ENCODE measurements around the gene ORC5.
"Not testable (repeated sequence)": the region's sequence is repeated elsewhere in the genome, so short reads cannot be mapped to it uniquely, and the experiment has no call there.

Gene ORC5

GRCh38 chr7:104185346-104185745 lies 22.5 kb downstream of the ORC5 start:
- no peak for DNase-seq

- no peak for DNase-seq
Measured at GRCh38 chr7:104179178-104179577, 28.6 kb downstream of the ORC5 start.

- not testable (repeated sequence) for DNase-seq
Measured at GRCh38 chr7:104177565-104178083, 30.2 kb downstream of the ORC5 start.

GRCh38 chr7:104176332-104176731 lies 31.5 kb downstream of the ORC5 start:
- DNase-seq: no peak

- DNase-seq: no peak
Measured at GRCh38 chr7:104175361-104175984, 32.3 kb downstream of the ORC5 start.

GRCh38 chr7:104174798-104175197 lies 33.0 kb downstream of the ORC5 start:
- DNase-seq: no peak

GRCh38 chr7:104162081-104162480 lies 45.7 kb downstream of the ORC5 start:
- DNase-seq: no peak

- DNase-seq: no peak
Measured at GRCh38 chr7:104161244-104161643, 46.6 kb downstream of the ORC5 start.

- no peak for DNase-seq
Measured at GRCh38 chr7:104160375-104160774, 47.4 kb downstream of the ORC5 start.

- no peak for DNase-seq
Measured at GRCh38 chr7:104156842-104157277, 51.0 kb downstream of the ORC5 start.

GRCh38 chr7:104153287-104153686 lies 54.5 kb downstream of the ORC5 start:
- no peak for DNase-seq

GRCh38 chr7:104152468-104152867 lies 55.3 kb downstream of the ORC5 start:
- no peak for DNase-seq

- no peak for DNase-seq
Measured at GRCh38 chr7:104150470-104150869, 57.3 kb downstream of the ORC5 start.

- no peak for DNase-seq
Measured at GRCh38 chr7:104149822-104150221, 58.0 kb downstream of the ORC5 start.

- DNase-seq: no peak
Measured at GRCh38 chr7:104142147-104142546, 65.7 kb downstream of the ORC5 start.

GRCh38 chr7:104137971-104138370 lies 69.8 kb downstream of the ORC5 start:
- no peak for DNase-seq

- DNase-seq: no peak
Measured at GRCh38 chr7:104137511-104137910, 70.3 kb downstream of the ORC5 start.

- no peak for DNase-seq
Measured at GRCh38 chr7:104136981-104137380, 70.8 kb downstream of the ORC5 start.

- no peak for DNase-seq
Measured at GRCh38 chr7:104136561-104136960, 71.3 kb downstream of the ORC5 start.

GRCh38 chr7:104135760-104136558 lies 71.9 kb downstream of the ORC5 start:
- no peak for DNase-seq

GRCh38 chr7:104133238-104133637 lies 74.6 kb downstream of the ORC5 start:
- DNase-seq: no peak

- no peak for DNase-seq
Measured at GRCh38 chr7:104130726-104131125, 77.1 kb downstream of the ORC5 start.

GRCh38 chr7:104127204-104127603 lies 80.6 kb downstream of the ORC5 start:
- no peak for DNase-seq

- no peak for DNase-seq
Measured at GRCh38 chr7:104126411-104126841, 81.4 kb downstream of the ORC5 start.

All from activated T-cell treated with anti-CD3 and anti-CD28 coated beads, Interleukin-2, amount 50 U/mL, for 1 hour (primary cell).